Measurements from ENCODE around the gene MT1G. TPM values are rescaled to one million over a fixed set of nuclear protein-coding genes. Genes with fewer than 3 reads are reported as not detected.

The MT1G gene
- total RNA-seq, 3 donors from 2014 or later (not counting 1 experiment from before 2014, with no cell fraction given) = 0.80 to 1.5 TPM; not detected in 1

DNA sequence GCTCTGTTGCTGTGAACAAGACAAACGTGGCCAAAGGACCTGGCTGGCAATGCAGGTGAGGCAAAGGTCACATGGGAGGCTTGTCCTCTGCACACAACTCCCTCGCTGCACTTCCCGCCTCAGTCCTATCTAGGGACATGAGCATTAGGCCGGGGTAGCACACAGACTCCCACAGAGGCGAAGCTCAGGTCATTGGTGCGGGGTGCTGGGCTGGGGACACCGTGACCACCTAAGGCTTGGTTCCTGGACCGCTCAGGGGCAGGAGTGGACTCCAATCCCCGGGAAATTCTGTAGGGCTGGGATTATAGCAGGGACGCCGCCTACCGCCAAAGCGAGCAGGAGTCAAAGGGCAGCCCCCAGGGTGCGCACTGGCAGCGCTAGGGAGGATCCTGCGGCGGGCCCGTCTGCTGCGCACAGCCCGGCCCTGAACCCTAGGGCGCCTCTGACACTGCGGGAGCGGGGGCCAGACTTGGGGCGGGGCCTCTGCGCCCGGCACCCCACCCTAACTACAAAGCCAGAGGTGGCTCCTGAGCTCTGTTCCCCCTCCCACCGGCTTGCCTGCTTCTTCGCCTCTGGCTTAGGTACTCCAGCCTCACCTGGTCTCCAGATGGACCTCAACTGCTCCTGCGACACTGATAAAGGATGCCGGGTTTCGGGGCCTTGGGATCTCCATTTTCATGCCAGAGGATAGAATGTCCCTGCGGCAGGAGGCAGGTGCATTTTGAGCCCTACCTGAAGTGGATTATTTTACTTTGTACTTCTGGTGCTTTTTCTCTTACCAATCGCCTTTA, 20.0 kb downstream of the MT1G start:
- intact Hi-C loops (cut with micrococcal nuclease) = no loop called here
- Mint-ChIP-seq H3K4me1 (peaks cover 10 to 16% of the 10 kb centered on the region in 2 donors), H3K4me3 (no peak overlapping the region), H3K27me3 (ENCODE audit: low read depth in 2 of 2) (peaks cover 37 to 58% of the 10 kb centered on the region in 2 donors), H3K27ac (no peak overlapping the region), H3K9me3 (no peaks in the 10 kb centered on the region), H3K36me3 (no peaks in the 10 kb centered on the region)
- Histone ChIP-seq H3K4me1 (ENCODE audit: control insufficient read depth, insufficient read depth, low read length) (peaks cover 15% of the 10 kb centered on the region), H3K9me3 (ENCODE audit: control insufficient read depth, insufficient read depth, low read length) (no peaks in the 10 kb centered on the region), H3K27ac (ENCODE audit: low read length) (no peak overlapping the region), H3K27me3 (ENCODE audit: control insufficient read depth, insufficient read depth, low read length) (peaks cover 9% of the 10 kb centered on the region), H3K4me3 (ENCODE audit: low read length) (no peak overlapping the region), H3K36me3 (ENCODE audit: control insufficient read depth, insufficient read depth, low read length) (no peaks in the 10 kb centered on the region)
- DNase-seq = no peak
- WGBS (ENCODE audit: insufficient coverage) = 41% methylated on average over 33 of the region's 33 CpGs
- ATAC-seq = no peak
- TF ChIP-seq, protein P1, sequence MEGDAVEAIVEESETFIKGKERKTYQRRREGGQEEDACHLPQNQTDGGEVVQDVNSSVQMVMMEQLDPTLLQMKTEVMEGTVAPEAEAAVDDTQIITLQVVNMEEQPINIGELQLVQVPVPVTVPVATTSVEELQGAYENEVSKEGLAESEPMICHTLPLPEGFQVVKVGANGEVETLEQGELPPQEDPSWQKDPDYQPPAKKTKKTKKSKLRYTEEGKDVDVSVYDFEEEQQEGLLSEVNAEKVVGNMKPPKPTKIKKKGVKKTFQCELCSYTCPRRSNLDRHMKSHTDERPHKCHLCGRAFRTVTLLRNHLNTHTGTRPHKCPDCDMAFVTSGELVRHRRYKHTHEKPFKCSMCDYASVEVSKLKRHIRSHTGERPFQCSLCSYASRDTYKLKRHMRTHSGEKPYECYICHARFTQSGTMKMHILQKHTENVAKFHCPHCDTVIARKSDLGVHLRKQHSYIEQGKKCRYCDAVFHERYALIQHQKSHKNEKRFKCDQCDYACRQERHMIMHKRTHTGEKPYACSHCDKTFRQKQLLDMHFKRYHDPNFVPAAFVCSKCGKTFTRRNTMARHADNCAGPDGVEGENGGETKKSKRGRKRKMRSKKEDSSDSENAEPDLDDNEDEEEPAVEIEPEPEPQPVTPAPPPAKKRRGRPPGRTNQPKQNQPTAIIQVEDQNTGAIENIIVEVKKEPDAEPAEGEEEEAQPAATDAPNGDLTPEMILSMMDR (IDR thresholded peaks at IDR 0.05) = no peak

DNA sequence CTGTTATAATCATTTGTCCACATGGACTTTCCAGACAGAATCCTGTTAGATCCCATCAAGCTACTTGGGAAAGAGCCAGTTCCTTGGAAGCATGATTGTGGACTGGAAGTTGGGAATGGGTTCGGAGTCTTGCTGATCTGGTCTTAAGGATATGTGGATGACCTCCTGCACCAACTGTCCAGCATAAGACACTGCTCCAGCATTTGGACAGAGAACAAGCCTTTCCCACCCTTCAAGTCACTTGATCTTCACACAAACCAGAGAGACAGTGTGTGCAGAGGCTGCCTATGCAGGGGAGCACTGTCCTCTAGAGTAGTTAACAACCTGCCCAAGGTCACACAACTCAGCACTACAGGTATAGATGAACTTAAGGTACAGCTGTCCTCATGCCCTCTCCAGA, 22.0 kb downstream of the MT1G start:
- no peaks in the 10 kb centered on the region for H3K36me3 ChIP-seq (ENCODE audit: control insufficient read depth, insufficient read depth, low read length)
- intact Hi-C loops (cut with micrococcal nuclease) = no loop called here
- Mint-ChIP-seq H3K4me1 (peaks cover 16 to 21% of the 10 kb centered on the region in 2 donors), H3K4me3 (no peak overlapping the region), H3K27me3 (ENCODE audit: low read depth in 2 of 2) (peaks cover 44 to 54% of the 10 kb centered on the region in 2 donors), H3K36me3 (no peaks in the 10 kb centered on the region), H3K9me3 (no peaks in the 10 kb centered on the region), H3K27ac (no peak overlapping the region)
- H3K9me3 ChIP-seq (ENCODE audit: control insufficient read depth, insufficient read depth, low read length) = no peaks in the 10 kb centered on the region
- ATAC-seq (no peak), DNase-seq (no peak)
- WGBS (ENCODE audit: insufficient coverage) = 0% methylated on average over 1 of the region's 1 CpG
- H3K4me3 ChIP-seq (ENCODE audit: low read length) = no peak overlapping the region
- no peak overlapping the region for H3K27ac ChIP-seq (ENCODE audit: low read length)
- H3K27me3 ChIP-seq (ENCODE audit: control insufficient read depth, insufficient read depth, low read length) = peaks cover 9% of the 10 kb centered on the region
- TF ChIP-seq, protein P1 (IDR thresholded peaks at IDR 0.05) = no peak
- peaks cover 18% of the 10 kb centered on the region for H3K4me1 ChIP-seq (ENCODE audit: control insufficient read depth, insufficient read depth, low read length)

DNA sequence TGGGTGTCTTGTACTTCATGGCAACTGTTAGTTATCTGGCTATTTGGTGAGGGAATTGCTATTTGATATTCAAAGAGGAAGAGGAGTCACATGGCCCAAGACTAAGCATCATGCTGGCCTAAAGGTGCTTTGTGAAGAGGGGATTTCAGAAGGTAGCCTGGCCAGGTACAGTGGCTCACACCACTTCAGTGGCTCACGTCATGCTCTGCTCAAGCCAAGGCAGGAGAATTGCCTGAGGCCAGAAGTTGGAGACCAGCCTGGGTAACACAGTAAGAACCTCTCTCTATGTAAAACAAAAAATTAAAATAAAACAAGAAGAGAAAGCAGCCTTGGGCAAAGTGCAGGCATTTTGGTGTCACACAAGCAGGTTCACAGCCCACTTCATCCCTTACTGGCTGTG, 22.6 kb downstream of the MT1G start:
- H3K27me3 Mint-ChIP-seq (ENCODE audit: low read depth in 2 of 2) = peaks cover 46 to 59% of the 10 kb centered on the region in 2 donors
- peaks cover 16 to 21% of the 10 kb centered on the region in 2 donors for H3K4me1 Mint-ChIP-seq
- H3K4me3 Mint-ChIP-seq = no peak overlapping the region
- intact Hi-C loops (cut with micrococcal nuclease) = no loop called here
- TF ChIP-seq, protein P1 (IDR thresholded peaks at IDR 0.05) = no peak
- Histone ChIP-seq H3K36me3 (ENCODE audit: control insufficient read depth, insufficient read depth, low read length) (no peaks in the 10 kb centered on the region), H3K9me3 (ENCODE audit: control insufficient read depth, insufficient read depth, low read length) (no peaks in the 10 kb centered on the region), H3K4me3 (ENCODE audit: low read length) (no peak overlapping the region), H3K27ac (ENCODE audit: low read length) (no peak overlapping the region), H3K4me1 (ENCODE audit: control insufficient read depth, insufficient read depth, low read length) (peaks cover 18% of the 10 kb centered on the region), H3K27me3 (ENCODE audit: control insufficient read depth, insufficient read depth, low read length) (peaks cover 9% of the 10 kb centered on the region)
- no peaks in the 10 kb centered on the region for H3K9me3 Mint-ChIP-seq
- no peak for DNase-seq
- no peak overlapping the region for H3K27ac Mint-ChIP-seq
- no peak for ATAC-seq
- WGBS (ENCODE audit: insufficient coverage) = 86% methylated on average over 1 of the region's 1 CpG
- H3K36me3 Mint-ChIP-seq = no peaks in the 10 kb centered on the region
